Raji (cell line): Measurements from ENCODE around the gene SLC35G2.

ENCODE experiments used
- POLR2A ChIP-seq: IDR thresholded peaks from 2 replicates; pipeline ENCODE4 v1.6.1; 2011; ENCODE audit warnings: low read depth, low read length, control low read depth; ENCODE audit not compliant: insufficient read depth

The SLC35G2 gene

GRCh38 chr3:136819731-136820679 lies 1.1 kb downstream of the SLC35G2 start:
- no peak for TF ChIP-seq POLR2A

GRCh38 chr3:136831461-136831860 lies 12.5 kb downstream of the SLC35G2 start:
- no peak for TF ChIP-seq POLR2A

GRCh38 chr3:136835089-136835812 lies 16.3 kb downstream of the SLC35G2 start:
- no peak for TF ChIP-seq POLR2A

- no peak for TF ChIP-seq POLR2A
Measured at GRCh38 chr3:136835813-136836510, 17.0 kb downstream of the SLC35G2 start.

GRCh38 chr3:136836511-136837156 lies 17.7 kb downstream of the SLC35G2 start:
- TF ChIP-seq POLR2A: no peak

- no peak for TF ChIP-seq POLR2A
Measured at GRCh38 chr3:136838641-136839555, 20.0 kb downstream of the SLC35G2 start.

GRCh38 chr3:136839556-136839931 lies 20.6 kb downstream of the SLC35G2 start:
- TF ChIP-seq POLR2A: no peak

- no peak for TF ChIP-seq POLR2A
Measured at GRCh38 chr3:136840252-136840651, 21.3 kb downstream of the SLC35G2 start.

GRCh38 chr3:136842294-136842693 lies 23.4 kb downstream of the SLC35G2 start:
- TF ChIP-seq POLR2A: no peak

- TF ChIP-seq POLR2A: no peak
Measured at GRCh38 chr3:136844724-136845123, 25.8 kb downstream of the SLC35G2 start.

GRCh38 chr3:136852180-136852579 lies 33.3 kb downstream of the SLC35G2 start:
- TF ChIP-seq POLR2A: no peak

- TF ChIP-seq POLR2A: no peak
Measured at GRCh38 chr3:136856665-136857064, 37.7 kb downstream of the SLC35G2 start.

GRCh38 chr3:136858381-136858780 lies 39.5 kb downstream of the SLC35G2 start:
- TF ChIP-seq POLR2A: no peak

GRCh38 chr3:136860541-136860940 lies 41.6 kb downstream of the SLC35G2 start:
- no peak for TF ChIP-seq POLR2A
